Muscle of arm (tissue), 12 donors: ENCODE results near the gene RGL1. TPM values are rescaled to one million over a fixed set of nuclear protein-coding genes. Genes with fewer than 3 reads are reported as not detected.

ENCODE experiments used
- DNase-seq: peaks from one replicate; pipeline ENCODE4 v3.0.0-alpha.2; 2013
- polyA plus RNA-seq, 12 donors: library from polyadenylated mRNA; unstranded; fragments of 120-200 nt; gene quantifications; one replicate each; pipeline ENCODE4 v1.2.1, GENCODE V29; 2013; ENCODE audit not compliant: insufficient read length in 12 of 12

Gene RGL1
- polyA plus RNA-seq, 12 donors: 22.3 to 41.5 (median 28.6) TPM; not detected in 1

DNA sequence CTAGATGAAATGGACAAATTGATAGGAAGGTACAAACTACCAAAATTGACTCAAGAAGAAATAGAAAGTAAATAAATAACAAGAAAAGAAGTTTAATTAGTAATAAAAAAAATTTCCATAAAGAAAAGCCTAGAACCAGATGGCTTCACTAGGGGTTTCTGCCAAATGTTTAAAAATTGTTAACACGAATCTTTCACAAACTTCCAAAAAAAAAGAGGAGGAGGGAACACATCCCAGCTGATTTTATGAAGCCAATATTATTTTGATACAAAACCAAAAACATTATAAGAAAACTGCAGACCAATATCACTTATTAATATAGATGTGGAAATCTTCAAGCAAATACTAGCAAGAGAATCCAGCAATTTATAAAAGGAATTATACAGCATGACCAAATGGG lies 143.1 kb downstream of the RGL1 start:
- DNase-seq: no peak

- no peak for DNase-seq
These were observed 147.2 kb downstream of the RGL1 start for GRCh38 chr1:183952101-183952500.

GRCh38 chr1:183953031-183953430 lies 148.1 kb downstream of the RGL1 start:
- DNase-seq: no peak

- DNase-seq: no peak
These were observed 149.6 kb downstream of the RGL1 start for GRCh38 chr1:183954496-183954895.

DNA sequence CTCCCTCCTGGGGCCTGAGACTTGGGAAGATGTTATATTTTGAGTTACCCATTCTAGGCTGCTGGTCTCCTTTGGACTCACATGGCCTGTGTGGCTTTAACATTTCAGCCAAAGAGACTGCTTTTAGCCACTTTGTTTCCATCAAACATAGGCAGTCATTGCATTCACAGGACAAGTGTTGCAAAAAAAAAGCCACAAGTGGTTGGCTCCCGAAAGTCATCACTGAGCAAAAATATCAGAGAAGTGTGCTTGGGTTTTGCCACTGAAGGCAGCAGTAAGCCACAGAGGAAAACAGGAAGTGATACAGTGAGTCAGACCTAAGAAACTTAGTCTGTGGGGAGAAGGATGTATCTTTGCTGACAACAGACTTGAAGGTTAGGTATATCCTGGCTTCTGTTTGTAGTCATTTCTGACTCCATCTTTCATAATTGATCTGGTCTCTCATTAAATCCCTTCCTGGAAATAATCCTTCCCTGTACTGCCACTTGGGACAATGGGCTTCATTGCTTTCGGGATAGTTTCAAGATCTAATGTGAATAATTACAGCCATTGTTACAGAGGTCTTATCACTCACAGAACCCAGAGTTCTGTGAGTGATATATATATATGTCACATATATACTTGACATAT lies 151.8 kb downstream of the RGL1 start:
- DNase-seq: no peak

DNA sequence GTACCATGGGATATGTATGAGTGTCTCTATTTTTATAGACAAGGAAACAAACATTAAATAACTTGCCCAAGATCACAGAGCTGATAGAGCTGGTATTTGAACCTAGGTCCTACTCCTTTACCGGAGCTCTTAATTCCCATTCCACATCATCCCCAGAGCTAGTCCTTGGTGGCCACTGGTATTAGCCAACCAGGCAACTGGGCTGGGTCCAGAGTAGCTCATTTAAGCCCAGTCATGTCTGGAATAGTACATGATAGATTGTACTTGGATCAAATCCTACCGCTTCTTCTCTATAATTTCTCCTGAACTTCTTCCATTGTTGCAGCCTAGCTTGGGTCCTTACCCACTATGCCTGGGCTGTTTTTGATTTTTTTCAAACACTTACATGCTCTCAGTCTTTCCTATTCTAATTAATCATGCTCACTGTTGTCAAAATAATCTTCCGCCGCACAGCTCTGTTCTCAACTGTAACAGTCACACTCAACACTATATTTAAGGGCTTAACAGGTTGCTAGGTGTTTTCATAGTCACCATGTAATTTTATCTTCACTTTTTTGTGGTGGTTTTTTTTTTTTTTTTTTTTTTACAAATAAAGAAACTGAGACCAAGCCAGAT lies 152.4 kb downstream of the RGL1 start:
- no peak for DNase-seq

DNA sequence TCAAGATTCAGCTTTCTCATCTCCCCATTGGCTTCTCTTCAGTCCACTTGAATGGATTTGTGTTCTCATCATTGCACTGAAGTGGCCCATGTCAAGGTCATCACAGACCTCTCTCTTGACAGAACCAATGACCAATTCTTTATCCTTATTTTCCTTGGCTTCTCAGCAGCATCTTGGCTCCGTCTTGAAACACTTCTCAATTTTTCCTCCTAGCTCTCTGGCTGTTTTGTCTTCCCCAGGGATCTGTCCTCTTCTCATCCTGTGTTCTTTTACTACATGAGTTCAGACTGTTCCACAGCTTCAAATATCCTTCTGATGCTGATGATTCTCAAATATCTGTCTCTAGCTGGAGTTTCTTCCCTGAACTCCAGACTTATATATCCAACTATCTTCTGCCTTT lies 154.0 kb downstream of the RGL1 start:
- no peak for DNase-seq

- no peak for DNase-seq
These were observed 156.2 kb downstream of the RGL1 start for GRCh38 chr1:183961132-183961531.

DNA sequence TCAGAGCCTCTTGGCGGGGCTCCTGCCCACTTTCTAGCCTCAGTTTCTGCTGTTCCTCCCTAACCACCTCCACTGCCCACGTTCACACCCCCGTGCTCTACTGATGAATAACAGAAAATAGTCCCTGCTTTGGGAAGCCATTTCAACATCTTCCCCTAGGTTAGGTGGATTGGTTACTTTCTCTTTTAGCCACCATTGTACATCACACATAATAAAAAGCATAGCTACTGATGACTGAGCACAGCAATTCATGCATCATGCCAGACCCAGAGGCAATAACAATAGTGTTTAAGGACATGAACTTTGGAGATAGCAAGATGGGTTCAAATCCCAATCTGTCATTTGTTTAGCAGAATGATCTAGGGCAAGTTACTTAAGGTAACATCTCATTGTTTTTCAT lies 158.0 kb downstream of the RGL1 start:
- DNase-seq: no peak

- no peak for DNase-seq
These were observed 160.8 kb downstream of the RGL1 start for GRCh38 chr1:183965726-183966125.

DNA sequence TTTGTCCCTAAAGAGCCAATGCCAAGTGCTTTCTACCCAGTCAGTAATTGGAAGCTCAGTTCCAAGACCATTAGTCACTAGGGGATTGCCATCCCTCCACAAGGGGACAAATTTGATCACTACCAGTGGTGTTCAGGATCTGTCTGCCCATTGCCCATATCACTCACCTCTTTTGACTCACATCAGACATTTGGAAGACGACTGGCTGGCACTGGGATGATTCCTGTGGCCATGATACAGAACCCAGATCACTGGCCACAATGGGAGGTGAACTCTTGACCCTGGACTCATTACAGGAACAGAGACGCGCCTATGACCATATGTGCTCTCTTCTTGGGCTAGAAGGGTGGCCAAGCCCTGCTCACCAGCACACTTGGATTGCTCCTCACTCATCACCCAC lies 161.6 kb downstream of the RGL1 start:
- no peak for DNase-seq

GRCh38 chr1:183967914-183968313 lies 163.0 kb downstream of the RGL1 start:
- no peak for DNase-seq

DNA sequence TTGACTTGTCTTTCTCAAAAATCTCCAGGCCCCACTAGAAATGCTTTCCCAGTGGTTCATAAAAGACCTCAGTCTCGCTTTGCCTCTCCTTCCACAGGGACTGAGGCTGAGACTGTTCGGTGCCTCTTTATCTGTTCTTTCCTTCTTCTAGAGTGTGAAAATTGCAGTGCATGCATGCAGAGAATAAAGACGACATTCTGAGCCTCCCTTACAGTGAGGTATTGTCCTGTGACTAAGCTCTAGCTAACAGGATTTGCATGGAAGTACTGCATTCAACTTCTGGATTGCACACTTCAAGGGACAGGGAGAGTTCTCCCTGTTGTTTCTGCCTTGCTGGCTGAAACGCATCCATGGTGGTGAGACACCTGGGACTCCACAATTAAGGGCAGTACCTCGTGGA lies 163.5 kb downstream of the RGL1 start:
- no peak for DNase-seq

DNA sequence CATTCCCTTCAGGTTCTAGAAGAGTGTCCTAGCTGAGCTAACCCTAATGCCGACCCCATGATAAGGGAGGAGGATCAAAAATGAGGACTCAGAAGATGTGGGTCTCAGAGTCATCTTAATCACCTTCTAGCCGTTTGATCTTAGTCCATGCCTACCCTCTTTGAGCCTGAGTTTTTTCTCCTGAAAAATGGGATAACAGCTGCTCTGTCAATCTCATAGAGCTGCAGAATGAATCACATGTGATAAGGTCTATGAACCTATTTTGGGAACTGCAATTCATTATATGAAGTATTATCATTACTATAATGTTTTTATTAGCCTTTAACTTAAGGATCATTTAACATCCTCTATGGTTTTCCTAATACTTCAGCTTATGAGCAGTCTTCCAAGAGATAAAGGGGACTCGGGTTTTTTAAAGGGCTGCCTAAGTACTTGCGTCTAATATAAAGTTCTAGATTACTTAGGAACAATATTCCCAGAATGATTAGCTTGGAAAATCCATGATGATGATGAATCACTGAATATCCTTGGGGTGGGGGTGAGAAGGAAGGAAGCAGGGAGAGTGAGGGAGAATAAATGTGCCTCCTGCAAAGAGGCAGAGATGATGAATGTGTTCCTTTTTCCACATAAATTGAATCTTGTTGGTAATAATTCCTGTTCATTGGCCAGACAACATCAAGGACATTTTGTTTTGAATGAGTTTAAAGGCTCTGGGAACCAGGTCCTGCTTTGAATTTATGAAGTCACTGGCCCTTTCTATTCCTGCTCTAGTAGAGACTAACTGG lies 165.8 kb downstream of the RGL1 start:
- DNase-seq: no peak

GRCh38 chr1:183975651-183976050 lies 170.7 kb downstream of the RGL1 start:
- no peak for DNase-seq

GRCh38 chr1:183977717-183978116 lies 172.8 kb downstream of the RGL1 start:
- no peak for DNase-seq

Other genes with a start within 250 kb of the RGL1 start
- gene NCF2, start 214.7 kb upstream of the RGL1 start, polyA plus RNA-seq: 10 to 100 TPM in 2 of 12 donors, 1 to 10 TPM in 9, not detected in 1; 3.6 to 18.3 (median 4.7) TPM
- 100 to 1,000 TPM in 3 of 12 donors, 10 to 100 TPM in 8, not detected in 1; 73.7 to 139 (median 93.4) TPM for gene ARPC5, start 169.3 kb upstream of the RGL1 start, polyA plus RNA-seq
- gene APOBEC4, start 151.8 kb upstream of the RGL1 start, polyA plus RNA-seq: not detected
- gene COLGALT2, start 232.6 kb downstream of the RGL1 start, polyA plus RNA-seq: 100 to 1,000 TPM in 1 of 12 donors, 10 to 100 TPM in 2, 1 to 10 TPM in 9; 7.5 to 136 (median 9.3) TPM
- 10 to 100 TPM in 11 of 12 donors, not detected in 1; 30.2 to 70.8 (median 40.0) TPM for gene TSEN15, start 246.6 kb downstream of the RGL1 start, polyA plus RNA-seq